Effector CD4-positive, alpha-beta T cell (primary cell): ENCODE results near the gene VAMP2.
A peak's percentile ranks its signal among the peaks of the same experiment; 100 is the strongest.
"Not testable (repeated sequence)": the region's sequence is repeated elsewhere in the genome, so short reads cannot be mapped to it uniquely, and the experiment has no call there.

Experiments used
- DNase-seq: peaks from one replicate; pipeline ENCODE4 v3.0.0-alpha.2; 2020

Gene VAMP2

GRCh38 chr17:8175795-8176196 lies 13.0 kb upstream of the VAMP2 start:
- no peak for DNase-seq

GRCh38 chr17:8173871-8174322 lies 11.1 kb upstream of the VAMP2 start:
- no peak for DNase-seq

- peak; percentile 76 for DNase-seq
Observed at GRCh38 chr17:8173056-8173870, 10.5 kb upstream of the VAMP2 start.

GRCh38 chr17:8170186-8170585 lies 7.4 kb upstream of the VAMP2 start:
- not testable (repeated sequence) for DNase-seq

GRCh38 chr17:8167526-8167925 lies 4.8 kb upstream of the VAMP2 start:
- DNase-seq, result no peak

- no peak for DNase-seq
Observed at GRCh38 chr17:8166731-8167130, 4.0 kb upstream of the VAMP2 start.

- DNase-seq, result peak; percentile 11
Observed at GRCh38 chr17:8164815-8165131, 2.0 kb upstream of the VAMP2 start.

GRCh38 chr17:8163978-8164814 lies 1.4 kb upstream of the VAMP2 start:
- DNase-seq, result peak; percentile 63

- peak; percentile 6 for DNase-seq
Observed at GRCh38 chr17:8162997-8163977, 539 bp upstream of the VAMP2 start.

GRCh38 chr17:8161289-8162232 lies 1.2 kb downstream of the VAMP2 start:
- peak; percentile 6 for DNase-seq

- DNase-seq, result no peak
Observed at GRCh38 chr17:8160741-8161221, 2.0 kb downstream of the VAMP2 start.

GRCh38 chr17:8160224-8160577 lies 2.5 kb downstream of the VAMP2 start:
- DNase-seq, result no peak

GRCh38 chr17:8159459-8160223 lies 3.1 kb downstream of the VAMP2 start:
- no peak for DNase-seq

- DNase-seq, result no peak
Observed at GRCh38 chr17:8159032-8159400, 3.7 kb downstream of the VAMP2 start.

GRCh38 chr17:8158267-8159031 lies 4.3 kb downstream of the VAMP2 start:
- peak; percentile 84 for DNase-seq

- DNase-seq, result peak; percentile 100
Observed at GRCh38 chr17:8156246-8156992, 6.3 kb downstream of the VAMP2 start.

GRCh38 chr17:8155996-8156245 lies 6.8 kb downstream of the VAMP2 start:
- no peak for DNase-seq

GRCh38 chr17:8155231-8155995 lies 7.3 kb downstream of the VAMP2 start:
- peak; percentile 6 for DNase-seq
